DMS153 (cell line): ENCODE data around the gene SLC34A2.

Experiments used
- DNase-seq: peaks from one replicate; lab custom pipeline; 2025; lab: John Stamatoyannopoulos, UW

Gene SLC34A2

GRCh38 chr4:25727711-25728493 lies 72.3 kb downstream of the SLC34A2 start:
- no peak for DNase-seq
